ENCODE measurements around the gene KCNE1.
"Not testable (repeated sequence)": the region's sequence is repeated elsewhere in the genome, so short reads cannot be mapped to it uniquely, and the experiment has no call there.

DNA sequence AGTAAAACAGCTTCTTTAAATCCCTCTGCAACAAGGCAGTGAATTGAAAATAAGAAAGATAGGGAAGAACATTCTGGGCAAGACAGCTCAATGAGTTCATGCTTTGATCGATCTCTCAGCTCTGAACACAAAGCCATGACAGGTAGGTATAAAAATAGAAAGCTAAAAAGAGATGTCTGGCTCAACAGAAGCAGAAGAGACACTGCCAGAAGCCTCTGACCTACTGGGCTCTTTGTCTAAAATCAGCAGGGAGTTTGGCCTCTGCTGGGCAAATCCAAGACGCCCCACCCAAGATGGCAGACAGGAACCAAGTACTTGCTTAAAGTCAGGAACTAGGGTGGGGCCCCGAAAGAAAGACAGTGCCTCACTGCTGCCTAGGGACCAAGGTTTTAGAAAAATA is 44.7 kb downstream of the KCNE1 start:
- TF ChIP-seq, protein P1, sequence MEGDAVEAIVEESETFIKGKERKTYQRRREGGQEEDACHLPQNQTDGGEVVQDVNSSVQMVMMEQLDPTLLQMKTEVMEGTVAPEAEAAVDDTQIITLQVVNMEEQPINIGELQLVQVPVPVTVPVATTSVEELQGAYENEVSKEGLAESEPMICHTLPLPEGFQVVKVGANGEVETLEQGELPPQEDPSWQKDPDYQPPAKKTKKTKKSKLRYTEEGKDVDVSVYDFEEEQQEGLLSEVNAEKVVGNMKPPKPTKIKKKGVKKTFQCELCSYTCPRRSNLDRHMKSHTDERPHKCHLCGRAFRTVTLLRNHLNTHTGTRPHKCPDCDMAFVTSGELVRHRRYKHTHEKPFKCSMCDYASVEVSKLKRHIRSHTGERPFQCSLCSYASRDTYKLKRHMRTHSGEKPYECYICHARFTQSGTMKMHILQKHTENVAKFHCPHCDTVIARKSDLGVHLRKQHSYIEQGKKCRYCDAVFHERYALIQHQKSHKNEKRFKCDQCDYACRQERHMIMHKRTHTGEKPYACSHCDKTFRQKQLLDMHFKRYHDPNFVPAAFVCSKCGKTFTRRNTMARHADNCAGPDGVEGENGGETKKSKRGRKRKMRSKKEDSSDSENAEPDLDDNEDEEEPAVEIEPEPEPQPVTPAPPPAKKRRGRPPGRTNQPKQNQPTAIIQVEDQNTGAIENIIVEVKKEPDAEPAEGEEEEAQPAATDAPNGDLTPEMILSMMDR (CRISPR knock-in tag; IDR thresholded peaks at IDR 0.05): not testable (repeated sequence)
- TF ChIP-seq JUND (CRISPR knock-in tag; IDR thresholded peaks at IDR 0.05); ATF2 (CRISPR knock-in tag; IDR thresholded peaks at IDR 0.05); TAF1 (CRISPR knock-in tag; IDR thresholded peaks at IDR 0.05); GTF3A (CRISPR knock-in tag; conservative IDR thresholded peaks at IDR 0.05); POLR2A (IDR thresholded peaks at IDR 0.05; ENCODE audit: insufficient read depth in 1 of 2, low read depth in 2 of 2, low read length in 2 of 2); YY1 (IDR thresholded peaks at IDR 0.05; ENCODE audit: insufficient read depth, insufficient replicate concordance, low read depth, low read length); POLR2AphosphoS5 (IDR thresholded peaks at IDR 0.05; ENCODE audit: low read depth, low read length); KLF6 (CRISPR knock-in tag; IDR thresholded peaks at IDR 0.05); SMARCC2 (IDR thresholded peaks at IDR 0.05); HOMEZ (CRISPR knock-in tag; IDR thresholded peaks at IDR 0.05; ENCODE audit: low read depth); ZNF883 (CRISPR knock-in tag; IDR thresholded peaks at IDR 0.05; ENCODE audit: not compliant biosample characterization): not testable (repeated sequence)
- TF ChIP-seq, protein P2, sequence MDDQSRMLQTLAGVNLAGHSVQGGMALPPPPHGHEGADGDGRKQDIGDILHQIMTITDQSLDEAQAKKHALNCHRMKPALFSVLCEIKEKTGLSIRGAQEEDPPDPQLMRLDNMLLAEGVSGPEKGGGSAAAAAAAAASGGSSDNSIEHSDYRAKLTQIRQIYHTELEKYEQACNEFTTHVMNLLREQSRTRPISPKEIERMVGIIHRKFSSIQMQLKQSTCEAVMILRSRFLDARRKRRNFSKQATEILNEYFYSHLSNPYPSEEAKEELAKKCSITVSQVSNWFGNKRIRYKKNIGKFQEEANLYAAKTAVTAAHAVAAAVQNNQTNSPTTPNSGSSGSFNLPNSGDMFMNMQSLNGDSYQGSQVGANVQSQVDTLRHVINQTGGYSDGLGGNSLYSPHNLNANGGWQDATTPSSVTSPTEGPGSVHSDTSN (CRISPR knock-in tag; IDR thresholded peaks at IDR 0.05; ENCODE audit: borderline replicate concordance): not testable (repeated sequence)
